RWPE1 (cell line): ENCODE measurements around the gene RTN4IP1.
"Not testable (repeated sequence)": the region's sequence is repeated elsewhere in the genome, so short reads cannot be mapped to it uniquely, and the experiment has no call there.

Source experiments
- CTCF ChIA-PET: fragments of 350-600 bp; sonication (Branson Sonifier 250); formaldehyde crosslinking; extraction: SDS; loops from one replicate; lab custom pipeline; 2021; lab: Yijun Ruan, JAX
- POLR2A ChIA-PET: fragments of 400-600 bp; formaldehyde crosslinking; extraction: SDS; loops from one replicate; lab custom pipeline; 2020; ENCODE audit warnings: antibody characterized with exemption; ENCODE audit not compliant: low non-redundant PET; lab: Yijun Ruan, JAX
- DNase-seq: peaks from one replicate; pipeline ENCODE4 v3.0.0; 2012; ENCODE audit warnings: low spot score
- H3K27ac ChIP-seq: fragments of 450-650 bp; 2 replicates; pipeline ENCODE4 v1.5.1; 2017
- TF ChIP-seq, protein P1 (sequence below): fragments of 450-650 bp; conservative IDR thresholded peaks from 2 replicates; pipeline ENCODE4 v1.5.1; 2017; ENCODE audit warnings: low read depth, mild to moderate bottlenecking

RTN4IP1 gene

GRCh38 chr6:106630366-106630765, 1.1 kb upstream of the RTN4IP1 start:
- CTCF ChIA-PET, result interaction anchor here (0.6 kb wide), 1 partner anchor 296 kb away, joined by 6 read pairs; no protein-coding TSS in a partner anchor
- H3K27ac ChIP-seq, result no peak overlapping the region

GRCh38 chr6:106629859-106630163, 513 bp upstream of the RTN4IP1 start:
- DNase-seq, result no peak
- TF ChIP-seq, protein P1, sequence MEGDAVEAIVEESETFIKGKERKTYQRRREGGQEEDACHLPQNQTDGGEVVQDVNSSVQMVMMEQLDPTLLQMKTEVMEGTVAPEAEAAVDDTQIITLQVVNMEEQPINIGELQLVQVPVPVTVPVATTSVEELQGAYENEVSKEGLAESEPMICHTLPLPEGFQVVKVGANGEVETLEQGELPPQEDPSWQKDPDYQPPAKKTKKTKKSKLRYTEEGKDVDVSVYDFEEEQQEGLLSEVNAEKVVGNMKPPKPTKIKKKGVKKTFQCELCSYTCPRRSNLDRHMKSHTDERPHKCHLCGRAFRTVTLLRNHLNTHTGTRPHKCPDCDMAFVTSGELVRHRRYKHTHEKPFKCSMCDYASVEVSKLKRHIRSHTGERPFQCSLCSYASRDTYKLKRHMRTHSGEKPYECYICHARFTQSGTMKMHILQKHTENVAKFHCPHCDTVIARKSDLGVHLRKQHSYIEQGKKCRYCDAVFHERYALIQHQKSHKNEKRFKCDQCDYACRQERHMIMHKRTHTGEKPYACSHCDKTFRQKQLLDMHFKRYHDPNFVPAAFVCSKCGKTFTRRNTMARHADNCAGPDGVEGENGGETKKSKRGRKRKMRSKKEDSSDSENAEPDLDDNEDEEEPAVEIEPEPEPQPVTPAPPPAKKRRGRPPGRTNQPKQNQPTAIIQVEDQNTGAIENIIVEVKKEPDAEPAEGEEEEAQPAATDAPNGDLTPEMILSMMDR, result no peak
- H3K27ac ChIP-seq, result peak overlapping the region; percentile 71
- POLR2A ChIA-PET, result no interaction called here
- CTCF ChIA-PET, result no interaction called here

More at GRCh38 chr6:106630366-106630765, 1.1 kb upstream of the RTN4IP1 start:
- TF ChIP-seq, protein P1, result no peak
- POLR2A ChIA-PET, result interaction anchor here (0.6 kb wide), 1 partner anchor 318 kb away, joined by 3 read pairs; no protein-coding TSS in a partner anchor
- no peak for DNase-seq

- POLR2A ChIA-PET, result interaction anchor here (0.8 kb wide), 1 partner anchor 169 kb away, joined by 3 read pairs; no protein-coding TSS in a partner anchor
- no peak overlapping the region for H3K27ac ChIP-seq
- CTCF ChIA-PET, result no interaction called here
- no peak for DNase-seq
- TF ChIP-seq, protein P1, result no peak
Observed at GRCh38 chr6:106628658-106629102, 618 bp downstream of the RTN4IP1 start.

- POLR2A ChIA-PET, result interaction anchor here (0.8 kb wide), 1 partner anchor 170 kb away, joined by 3 read pairs; no protein-coding TSS in a partner anchor
- CTCF ChIA-PET, H3K27ac ChIP-seq, DNase-seq: not testable (repeated sequence)
Observed at GRCh38 chr6:106627760-106628159, 1.5 kb downstream of the RTN4IP1 start.

- POLR2A ChIA-PET, result no interaction called here
- CTCF ChIA-PET, result no interaction called here
- H3K27ac ChIP-seq, result no peak overlapping the region
- TF ChIP-seq, protein P1, result no peak
- DNase-seq, result no peak
Observed at GRCh38 chr6:106626485-106626884, 2.8 kb downstream of the RTN4IP1 start.

DNA sequence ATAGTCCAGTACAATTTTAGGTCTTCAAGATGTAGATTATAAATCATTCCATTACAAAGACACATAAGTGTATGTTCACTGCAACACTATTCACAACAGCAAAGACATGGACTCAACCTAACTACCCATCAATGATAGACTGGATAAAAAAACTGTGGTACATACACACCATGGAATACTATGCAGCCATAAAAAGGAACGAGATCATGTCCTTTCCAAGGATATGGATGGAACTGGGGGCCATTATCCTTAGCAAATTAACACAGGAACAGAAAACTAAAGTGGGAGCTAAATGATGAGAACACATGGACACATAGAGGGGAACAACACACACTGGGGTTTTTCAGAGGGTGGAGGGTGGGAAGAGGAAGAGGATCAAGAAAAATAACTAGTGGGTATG, 6.3 kb downstream of the RTN4IP1 start:
- ChIA-PET CTCF (no interaction called here), POLR2A (no interaction called here)
- TF ChIP-seq, protein P1, result no peak
- no peak overlapping the region for H3K27ac ChIP-seq
- DNase-seq, result no peak

DNA sequence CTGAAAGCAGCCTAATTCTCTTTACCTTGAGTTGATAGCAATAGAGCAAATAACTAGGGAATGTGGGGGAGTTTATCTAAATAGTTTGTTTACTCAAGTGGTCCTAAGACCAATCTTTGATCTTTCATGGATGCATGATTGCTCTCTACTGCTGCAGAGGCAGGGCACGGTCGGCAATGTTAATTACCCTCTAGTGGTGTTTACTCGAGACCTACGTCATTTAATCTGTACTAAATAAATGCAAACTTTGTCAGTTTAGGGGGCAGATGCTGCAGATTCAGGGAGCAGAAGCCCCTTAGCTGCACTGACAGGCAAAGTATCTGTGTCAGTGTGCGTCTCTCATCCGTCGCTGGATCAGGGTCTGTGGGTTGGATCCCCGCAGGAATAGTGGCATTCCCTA, 6.9 kb downstream of the RTN4IP1 start:
- no peak overlapping the region for H3K27ac ChIP-seq
- ChIA-PET CTCF (no interaction called here), POLR2A (no interaction called here)
- TF ChIP-seq, protein P1, result no peak
- DNase-seq, result no peak
